GM12874 (cell line): Measurements from ENCODE around the gene FLCN.

ENCODE experiments used
- CTCF ChIP-seq: IDR thresholded peaks from 2 replicates; pipeline ENCODE4 v1.5.1; 2011; ENCODE audit warnings: low read depth, mild to moderate bottlenecking, control low read depth, low read length, moderate library complexity; ENCODE audit not compliant: insufficient read depth

The FLCN gene

GRCh38 chr17:17176341-17176740, 60.6 kb downstream of the FLCN start:
- no peak for TF ChIP-seq CTCF

GRCh38 chr17:17175917-17176316, 61.1 kb downstream of the FLCN start:
- TF ChIP-seq CTCF = no peak

GRCh38 chr17:17175340-17175739, 61.6 kb downstream of the FLCN start:
- TF ChIP-seq CTCF = no peak

GRCh38 chr17:17173921-17174320, 63.0 kb downstream of the FLCN start:
- TF ChIP-seq CTCF = no peak

- no peak for TF ChIP-seq CTCF
These were observed 64.0 kb downstream of the FLCN start for GRCh38 chr17:17172990-17173389.

GRCh38 chr17:17172001-17172939, 64.7 kb downstream of the FLCN start:
- no peak for TF ChIP-seq CTCF

- TF ChIP-seq CTCF = no peak
These were observed 65.8 kb downstream of the FLCN start for GRCh38 chr17:17171186-17171585.
